ENCODE data around the gene IGF1R. TPM values are rescaled to one million over a fixed set of nuclear protein-coding genes. Genes with fewer than 3 reads are reported as not detected.

Gene IGF1R
- total RNA-seq, 1 experiment from 2014 or later, result 24.1 TPM

GRCh38 chr15:98952381-98952803 lies 304.1 kb downstream of the IGF1R start:
- Histone ChIP-seq H3K4me3 (no peak overlapping the region), H3K4me1 (peaks cover 6% of the 10 kb centered on the region; the same call in 1 of the 2 replicates), H3K9me3 (replicated peaks) (no peaks in the 10 kb centered on the region), H3K27me3 (no peaks in the 10 kb centered on the region), H3K27ac (no peak overlapping the region), H3K36me3 (peaks cover 26% of the 10 kb centered on the region)
- DNase-seq, result no peak

GRCh38 chr15:98953000-98953787 lies 304.9 kb downstream of the IGF1R start:
- Histone ChIP-seq H3K9me3 (replicated peaks) (no peaks in the 10 kb centered on the region), H3K27me3 (no peaks in the 10 kb centered on the region), H3K4me3 (no peak overlapping the region), H3K27ac (no peak overlapping the region), H3K4me1 (peaks cover 6% of the 10 kb centered on the region; the same call in 1 of the 2 replicates), H3K36me3 (peaks cover 23% of the 10 kb centered on the region)
- no peak for DNase-seq

- Histone ChIP-seq H3K9me3 (replicated peaks) (no peaks in the 10 kb centered on the region), H3K4me1 (peaks cover 10% of the 10 kb centered on the region), H3K4me3 (no peak overlapping the region), H3K27me3 (no peaks in the 10 kb centered on the region), H3K27ac (no peak overlapping the region), H3K36me3 (peaks cover 21% of the 10 kb centered on the region)
- DNase-seq, result no peak
Measured at GRCh38 chr15:98953968-98954367, 305.6 kb downstream of the IGF1R start.

GRCh38 chr15:98954411-98954810 lies 306.1 kb downstream of the IGF1R start:
- DNase-seq, result peak in 1 of 2 experiments; percentile 26
- Histone ChIP-seq H3K4me3 (no peak overlapping the region), H3K4me1 (peaks cover 14% of the 10 kb centered on the region), H3K27me3 (no peaks in the 10 kb centered on the region), H3K27ac (no peak overlapping the region), H3K9me3 (replicated peaks) (no peaks in the 10 kb centered on the region), H3K36me3 (peaks cover 21% of the 10 kb centered on the region)

- DNase-seq, result no peak
- H3K4me3 ChIP-seq, result no peak overlapping the region
- H3K27ac ChIP-seq, result no peak overlapping the region
- no peaks in the 10 kb centered on the region for H3K27me3 ChIP-seq
- peaks cover 14% of the 10 kb centered on the region for H3K4me1 ChIP-seq
- H3K9me3 ChIP-seq (replicated peaks), result no peaks in the 10 kb centered on the region
- H3K36me3 ChIP-seq, result peaks cover 19% of the 10 kb centered on the region
Measured at GRCh38 chr15:98955331-98955730, 307.0 kb downstream of the IGF1R start.

- Histone ChIP-seq H3K9me3 (replicated peaks) (no peaks in the 10 kb centered on the region), H3K27ac (no peak overlapping the region), H3K36me3 (peaks cover 19% of the 10 kb centered on the region), H3K4me3 (no peak overlapping the region), H3K27me3 (no peaks in the 10 kb centered on the region), H3K4me1 (peaks cover 14% of the 10 kb centered on the region)
- no peak for DNase-seq
Measured at GRCh38 chr15:98955961-98956723, 307.8 kb downstream of the IGF1R start.

GRCh38 chr15:98956796-98957553 lies 308.6 kb downstream of the IGF1R start:
- Histone ChIP-seq H3K27me3 (no peaks in the 10 kb centered on the region), H3K36me3 (peaks cover 24% of the 10 kb centered on the region), H3K4me3 (no peak overlapping the region), H3K4me1 (peaks cover 14% of the 10 kb centered on the region), H3K9me3 (replicated peaks) (no peaks in the 10 kb centered on the region), H3K27ac (no peak overlapping the region)
- no peak for DNase-seq

GRCh38 chr15:98957655-98958054 lies 309.3 kb downstream of the IGF1R start:
- no peak overlapping the region for H3K27ac ChIP-seq
- H3K36me3 ChIP-seq, result peaks cover 22% of the 10 kb centered on the region
- no peak overlapping the region for H3K4me3 ChIP-seq
- DNase-seq, result no peak
- peaks cover 14% of the 10 kb centered on the region for H3K4me1 ChIP-seq
- no peaks in the 10 kb centered on the region for H3K9me3 ChIP-seq (replicated peaks)
- no peaks in the 10 kb centered on the region for H3K27me3 ChIP-seq

- Histone ChIP-seq H3K4me1 (peaks cover 14% of the 10 kb centered on the region), H3K4me3 (no peak overlapping the region), H3K27me3 (no peaks in the 10 kb centered on the region), H3K9me3 (replicated peaks) (no peaks in the 10 kb centered on the region), H3K27ac (no peak overlapping the region), H3K36me3 (peaks cover 21% of the 10 kb centered on the region)
- no peak for DNase-seq
Measured at GRCh38 chr15:98958076-98958475, 309.7 kb downstream of the IGF1R start.

- peak in 1 of 2 experiments; percentile 20 for DNase-seq
- peaks cover 21% of the 10 kb centered on the region for H3K36me3 ChIP-seq
Measured at GRCh38 chr15:98958918-98959639, 310.7 kb downstream of the IGF1R start.

GRCh38 chr15:98959640-98960007 lies 311.3 kb downstream of the IGF1R start:
- Histone ChIP-seq H3K27ac (peak overlapping the region; percentile 29; the same call in 1 of the 2 replicates), H3K4me3 (no peak overlapping the region), H3K9me3 (replicated peaks) (no peaks in the 10 kb centered on the region), H3K27me3 (no peaks in the 10 kb centered on the region), H3K36me3 (peaks cover 17% of the 10 kb centered on the region), H3K4me1 (peaks cover 14% of the 10 kb centered on the region)
- DNase-seq, result no peak

More at GRCh38 chr15:98958918-98959639, 310.7 kb downstream of the IGF1R start:
- Histone ChIP-seq H3K27ac (peak overlapping the region; percentile 29), H3K27me3 (no peaks in the 10 kb centered on the region), H3K4me3 (no peak overlapping the region), H3K4me1 (peaks cover 14% of the 10 kb centered on the region), H3K9me3 (replicated peaks) (no peaks in the 10 kb centered on the region)

GRCh38 chr15:98960555-98961050 lies 312.3 kb downstream of the IGF1R start:
- no peak overlapping the region for H3K27ac ChIP-seq
- no peak overlapping the region for H3K4me3 ChIP-seq
- H3K36me3 ChIP-seq, result peaks cover 17% of the 10 kb centered on the region
- H3K4me1 ChIP-seq, result peaks cover 10% of the 10 kb centered on the region
- no peaks in the 10 kb centered on the region for H3K9me3 ChIP-seq (replicated peaks)
- no peaks in the 10 kb centered on the region for H3K27me3 ChIP-seq
- DNase-seq, result no peak

GRCh38 chr15:98963444-98963843 lies 315.1 kb downstream of the IGF1R start:
- Histone ChIP-seq H3K4me1 (peaks cover 19% of the 10 kb centered on the region), H3K36me3 (peaks cover 17% of the 10 kb centered on the region)

More at GRCh38 chr15:98963444-98963843, 315.1 kb downstream of the IGF1R start:
- no peak overlapping the region for H3K27ac ChIP-seq
- H3K4me3 ChIP-seq, result no peak overlapping the region
- H3K9me3 ChIP-seq (replicated peaks), result no peaks in the 10 kb centered on the region
- H3K27me3 ChIP-seq, result no peaks in the 10 kb centered on the region
- DNase-seq, result no peak
